HL-60/S4 treated with phorbol 12-myristate 13-acetate at 8.2 ng/mL for 4 days and 3 days (cell line): ENCODE data around the gene CDH12.
"Not testable (repeated sequence)": the region's sequence is repeated elsewhere in the genome, so short reads cannot be mapped to it uniquely, and the experiment has no call there.

Experiments used
- in situ Hi-C: fragments of 300-500 bp; cut with MboI; formaldehyde crosslinking; loops from 2 replicates; pipeline ENCODE4 v1.15.0; 2022; ENCODE audit warnings: low sequenced_read_pairs

The CDH12 gene

GRCh38 chr5:22577006-22577405, 276.1 kb downstream of the CDH12 start:
- in situ Hi-C loops, result no loop called here

DNA sequence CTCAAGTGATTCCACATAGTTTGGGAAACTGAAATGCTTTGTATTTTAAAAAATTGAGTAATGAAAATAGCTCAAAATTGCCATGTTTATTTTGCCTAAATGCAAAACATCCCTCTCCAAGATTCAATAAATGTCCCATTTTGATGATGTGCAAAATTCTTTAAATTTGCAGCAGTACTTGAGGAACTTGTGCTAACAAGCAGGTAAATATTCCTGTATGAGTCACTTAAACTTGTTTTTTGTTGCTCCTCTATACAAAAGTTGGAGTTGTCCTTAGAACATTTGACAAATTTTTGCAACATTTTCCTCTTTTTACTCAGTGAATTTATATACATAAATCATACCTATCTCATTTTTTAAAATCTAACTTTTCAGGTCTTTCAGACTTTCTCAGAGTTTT, 280.2 kb downstream of the CDH12 start:
- in situ Hi-C loops, result no loop called here

GRCh38 chr5:22567983-22568382, 285.2 kb downstream of the CDH12 start:
- in situ Hi-C loops, result no loop called here

- in situ Hi-C loops, result no loop called here
Measured at GRCh38 chr5:22560147-22560546, 293.0 kb downstream of the CDH12 start.

- in situ Hi-C loops, result no loop called here
Measured at GRCh38 chr5:22557251-22557650, 295.9 kb downstream of the CDH12 start.

DNA sequence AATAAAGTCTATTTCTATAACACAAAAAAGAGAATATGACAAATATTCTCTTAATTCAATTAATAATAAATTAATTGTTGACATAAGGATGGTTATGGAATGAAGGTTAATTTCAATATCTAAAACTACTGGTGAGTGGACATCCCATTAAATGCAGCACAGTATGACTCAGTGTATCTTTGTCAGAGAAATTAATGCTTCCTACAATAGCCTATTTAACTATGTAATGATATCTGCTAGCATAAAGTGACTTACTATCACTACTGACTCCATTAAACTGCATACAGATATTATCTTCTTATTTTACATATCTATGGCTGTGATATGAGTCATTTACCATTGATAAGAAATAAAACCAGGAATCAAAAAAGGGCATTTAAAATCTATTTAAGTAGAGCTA, 298.7 kb downstream of the CDH12 start:
- in situ Hi-C loops, result no loop called here

GRCh38 chr5:22549876-22550671, 303.1 kb downstream of the CDH12 start:
- in situ Hi-C loops, result no loop called here

GRCh38 chr5:22542340-22542739, 310.8 kb downstream of the CDH12 start:
- in situ Hi-C loops, result no loop called here

DNA sequence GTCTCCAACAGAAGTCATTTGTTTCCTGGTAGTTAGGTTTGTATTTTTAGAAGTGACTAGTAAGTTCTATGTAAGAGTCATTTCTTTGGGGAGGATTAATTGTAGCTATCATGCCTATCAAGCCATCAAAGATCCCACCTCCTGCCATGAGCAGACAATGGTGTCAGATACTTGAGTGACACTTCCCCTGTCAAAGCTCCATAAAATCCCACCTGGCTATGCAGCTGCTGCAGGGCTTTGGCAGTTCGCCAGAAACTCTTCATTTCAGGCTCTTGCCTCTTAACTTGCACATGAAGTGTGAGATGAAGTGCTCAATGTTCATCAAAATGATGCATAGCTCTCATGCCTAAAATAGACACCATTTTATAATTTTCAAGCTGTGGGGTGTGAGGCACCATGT, 312.1 kb downstream of the CDH12 start:
- in situ Hi-C loops, result no loop called here

GRCh38 chr5:22539762-22540161, 313.4 kb downstream of the CDH12 start:
- in situ Hi-C loops, result no loop called here

GRCh38 chr5:22531986-22532385, 321.2 kb downstream of the CDH12 start:
- in situ Hi-C loops, result no loop called here

- in situ Hi-C loops, result no loop called here
Measured at GRCh38 chr5:22521521-22521920, 331.6 kb downstream of the CDH12 start.

DNA sequence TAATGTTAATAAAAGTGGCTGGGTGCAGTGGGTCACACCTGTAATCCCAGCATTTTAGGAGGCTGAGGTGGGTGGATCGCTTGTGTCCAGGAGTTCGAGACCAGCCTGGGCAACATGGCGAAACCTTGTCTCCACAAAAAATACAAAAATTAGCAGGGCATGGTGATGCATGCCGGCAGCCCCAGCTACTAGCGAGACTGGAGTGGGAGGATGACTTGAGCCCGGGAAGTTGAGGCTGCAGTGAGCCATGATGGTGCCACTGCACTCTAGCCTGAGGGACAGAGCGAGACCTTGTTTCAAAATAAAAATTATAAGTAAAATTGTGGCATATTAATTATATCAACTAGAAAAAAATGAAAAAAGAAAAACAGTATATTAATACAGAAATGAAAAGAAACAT, 336.6 kb downstream of the CDH12 start:
- in situ Hi-C loops, result not testable (repeated sequence)

GRCh38 chr5:22514231-22514630, 338.9 kb downstream of the CDH12 start:
- in situ Hi-C loops, result no loop called here

DNA sequence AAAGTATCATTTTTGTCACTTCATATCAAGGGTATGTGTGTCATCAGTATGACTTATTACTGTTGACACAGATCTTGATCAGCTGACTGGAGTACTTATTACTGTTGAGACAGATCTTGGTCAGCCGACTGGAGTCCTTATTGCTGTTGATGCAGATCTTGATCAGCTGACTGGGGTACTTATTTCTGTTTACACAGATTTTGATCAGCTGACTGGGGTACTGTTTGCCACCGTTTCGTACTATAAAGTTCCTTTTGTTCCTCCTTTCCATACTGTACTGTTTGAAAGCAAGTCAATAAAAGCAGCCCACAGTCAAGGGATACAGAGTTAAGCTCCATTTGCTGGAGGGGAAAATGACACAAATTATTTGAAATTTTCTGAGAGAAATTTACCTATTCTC, 347.3 kb downstream of the CDH12 start:
- in situ Hi-C loops, result no loop called here

- in situ Hi-C loops, result no loop called here
Measured at GRCh38 chr5:22504411-22504810, 348.7 kb downstream of the CDH12 start.

- in situ Hi-C loops, result no loop called here
Measured at GRCh38 chr5:22500556-22500955, 352.6 kb downstream of the CDH12 start.

- in situ Hi-C loops, result no loop called here
Measured at GRCh38 chr5:22496666-22497065, 356.5 kb downstream of the CDH12 start.

DNA sequence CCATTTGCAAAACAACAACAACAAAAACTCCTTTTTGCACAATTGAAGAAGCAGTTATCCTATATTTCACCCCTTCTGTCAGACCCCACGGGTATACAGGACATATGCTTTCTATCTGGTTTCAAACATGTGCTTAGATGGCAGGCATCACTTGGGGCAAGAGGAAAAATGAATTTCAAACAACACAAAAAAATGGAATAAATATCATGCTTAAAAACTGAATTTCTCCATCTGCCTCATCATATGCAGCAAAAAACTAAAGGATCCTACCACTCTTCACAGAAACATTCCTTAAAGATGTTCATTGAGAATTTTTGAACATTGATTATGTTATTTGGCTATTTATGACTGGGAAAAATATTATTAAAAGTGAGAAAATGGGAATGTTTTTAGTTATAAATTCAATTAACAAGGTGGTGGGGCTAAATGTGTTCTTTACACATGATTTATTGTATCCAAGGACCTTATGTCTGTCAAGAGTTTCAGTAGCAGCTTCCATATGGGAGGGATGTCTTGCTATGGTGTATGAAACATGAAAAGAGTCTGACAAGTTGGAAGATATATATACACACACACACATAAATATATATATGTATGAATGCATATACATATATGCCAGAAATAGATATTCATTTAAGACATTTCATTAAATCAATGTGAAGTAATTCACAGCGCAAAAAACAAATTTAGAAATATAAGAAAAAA, 358.0 kb downstream of the CDH12 start:
- in situ Hi-C loops, result no loop called here

DNA sequence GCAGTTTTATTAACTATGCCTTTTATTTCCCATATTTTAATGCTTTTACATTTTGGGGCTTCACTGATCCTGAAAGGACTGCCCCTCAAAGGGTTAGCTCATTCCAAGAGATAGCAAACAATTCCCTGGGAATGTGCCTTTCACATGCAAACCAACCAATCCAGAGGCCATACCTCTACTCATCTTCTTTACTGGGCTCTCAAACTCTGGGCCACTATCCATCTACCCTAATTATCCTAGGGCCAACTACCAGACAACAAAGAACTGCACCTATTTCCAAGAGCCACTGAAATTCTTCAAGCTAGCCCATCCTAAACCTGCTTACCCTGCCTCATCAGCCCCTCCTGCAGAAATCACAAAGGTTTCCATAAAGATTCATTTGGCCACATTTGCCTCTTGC, 364.7 kb downstream of the CDH12 start:
- in situ Hi-C loops, result no loop called here

- in situ Hi-C loops, result no loop called here
Measured at GRCh38 chr5:22480305-22480704, 372.8 kb downstream of the CDH12 start.

DNA sequence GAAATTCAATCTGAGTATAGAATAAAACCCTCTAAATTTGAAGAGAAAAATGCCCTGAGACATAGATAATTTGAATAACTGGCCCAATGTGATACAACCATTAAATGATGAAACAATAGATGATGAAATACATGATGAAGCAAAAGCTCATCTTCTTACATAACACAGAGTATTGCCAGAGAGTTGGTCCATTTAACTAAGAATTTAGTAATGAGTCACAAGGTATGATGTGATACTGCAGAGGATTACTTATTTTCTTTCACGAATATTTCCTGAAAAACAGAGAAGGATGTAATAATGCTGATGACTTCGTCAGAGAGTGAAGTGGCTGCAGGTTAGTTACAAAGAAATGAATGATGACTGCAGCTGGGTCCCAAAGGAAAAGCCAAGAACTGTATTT, 379.3 kb downstream of the CDH12 start:
- in situ Hi-C loops, result no loop called here
